GM18505 (cell line): ENCODE data around the gene PHAF1.
A peak's percentile ranks its signal among the peaks of the same experiment; 100 is the strongest.

Experiments used
- ATAC-seq: cut with Tn5 transposase; IDR thresholded peaks from one replicate; pipeline ENCODE4 v1.9.1; 2021; ENCODE audit not compliant: unreplicated experiment
- POLR2A ChIP-seq: IDR thresholded peaks from 4 replicates; pipeline ENCODE4 v1.6.1; 2011; ENCODE audit warnings: borderline replicate concordance; ENCODE audit not compliant: insufficient read depth, insufficient read length; ENCODE audit errors: extremely low read depth

The PHAF1 gene

GRCh38 chr16:67165121-67166078, 55.7 kb downstream of the PHAF1 start:
- no peak for TF ChIP-seq POLR2A
- ATAC-seq: no peak

DNA sequence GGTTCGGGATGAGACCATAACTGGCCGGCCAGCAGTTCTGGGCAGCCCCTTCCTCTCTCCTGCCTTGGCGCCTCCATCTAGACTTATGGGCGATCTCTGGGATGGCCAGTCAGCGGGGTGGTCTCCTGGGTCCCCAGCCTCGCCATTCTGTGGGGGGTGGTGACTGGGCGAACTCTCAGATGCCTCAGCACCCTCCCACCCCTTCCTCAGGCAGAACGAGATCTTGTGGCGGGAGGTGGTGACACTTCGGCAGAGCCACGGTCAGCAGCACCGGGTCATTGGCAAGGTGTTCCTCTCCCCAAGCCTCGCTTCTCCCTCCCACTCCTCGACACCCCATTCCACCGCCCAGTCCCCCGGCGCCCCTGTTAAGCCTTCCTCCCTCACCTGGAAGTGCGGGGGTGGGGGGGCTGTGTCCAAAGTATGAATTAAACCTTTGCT, 56.4 kb downstream of the PHAF1 start:
- ATAC-seq: no peak
- TF ChIP-seq POLR2A: no peak

GRCh38 chr16:67166598-67167168, 56.9 kb downstream of the PHAF1 start:
- ATAC-seq: no peak
- no peak for TF ChIP-seq POLR2A

DNA sequence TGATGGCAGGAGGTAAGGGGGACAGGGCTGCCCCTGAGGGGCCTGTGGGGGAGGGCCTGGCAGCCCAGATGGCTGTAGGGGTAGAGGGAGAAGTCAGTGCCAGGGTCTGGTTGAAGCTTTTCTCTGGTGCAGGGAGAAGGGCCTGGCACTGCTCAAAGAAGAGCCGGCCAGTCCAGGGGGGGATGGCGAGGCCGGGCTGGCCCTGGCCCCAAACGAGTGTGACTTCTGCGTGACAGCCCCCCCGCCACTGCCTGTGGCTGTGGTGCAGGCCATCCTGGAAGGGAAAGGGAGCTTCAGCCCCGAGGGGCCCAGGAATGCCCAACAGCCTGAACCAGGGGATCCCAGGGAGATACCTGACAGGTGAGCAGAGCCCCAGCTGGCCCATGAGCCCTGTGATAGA, 57.8 kb downstream of the PHAF1 start:
- no peak for TF ChIP-seq POLR2A
- ATAC-seq: no peak

DNA sequence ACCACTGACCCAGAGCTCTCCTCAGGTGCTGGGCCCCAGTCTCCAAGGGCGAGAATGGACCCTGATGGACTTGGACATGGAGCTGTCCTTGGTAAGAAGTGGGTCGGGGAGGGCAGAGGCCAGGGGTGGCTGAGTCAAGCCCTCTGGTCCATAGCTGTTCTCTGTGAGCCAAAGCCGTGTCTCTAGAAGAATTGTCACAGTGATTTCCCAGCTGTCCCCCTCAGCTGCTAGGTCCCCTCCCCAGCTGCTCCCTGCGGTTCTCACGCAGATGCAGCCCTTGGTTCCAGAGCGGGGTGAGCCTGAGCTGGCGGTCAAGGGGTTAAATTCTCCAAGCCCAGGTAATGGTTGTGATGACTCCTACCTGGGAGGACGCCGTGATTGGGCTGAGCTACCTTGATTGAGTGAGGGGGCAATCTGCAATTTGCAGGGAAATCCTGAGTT, 59.3 kb downstream of the PHAF1 start:
- ATAC-seq: no peak
- TF ChIP-seq POLR2A: no peak

DNA sequence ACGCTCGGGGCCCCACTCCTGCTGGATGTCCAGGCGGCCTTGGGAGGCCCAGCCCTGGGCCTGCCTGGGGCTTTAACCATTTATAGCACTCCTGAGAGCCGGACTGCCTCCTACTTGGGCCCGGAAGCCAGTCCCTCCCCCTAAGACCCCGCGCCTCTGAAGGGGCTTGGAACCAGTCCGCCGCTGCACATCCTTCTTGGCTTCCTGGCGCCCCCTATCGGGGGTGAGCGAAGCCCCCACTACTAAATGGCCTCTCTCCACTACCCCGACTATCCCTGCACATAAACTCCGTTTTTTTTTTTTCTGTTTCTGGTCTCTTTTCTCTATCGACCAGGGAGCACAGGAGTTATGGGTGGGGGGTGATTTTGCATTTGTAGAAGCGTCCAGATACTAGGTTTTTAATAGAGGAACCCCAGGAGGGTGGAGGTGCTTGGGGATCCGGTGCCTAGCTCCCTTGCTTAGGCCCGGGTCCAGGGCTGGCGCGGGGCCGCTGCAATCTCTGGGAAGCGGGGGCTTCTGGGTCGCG, 60.0 kb downstream of the PHAF1 start:
- ATAC-seq: peak; percentile 10
- no peak for TF ChIP-seq POLR2A

DNA sequence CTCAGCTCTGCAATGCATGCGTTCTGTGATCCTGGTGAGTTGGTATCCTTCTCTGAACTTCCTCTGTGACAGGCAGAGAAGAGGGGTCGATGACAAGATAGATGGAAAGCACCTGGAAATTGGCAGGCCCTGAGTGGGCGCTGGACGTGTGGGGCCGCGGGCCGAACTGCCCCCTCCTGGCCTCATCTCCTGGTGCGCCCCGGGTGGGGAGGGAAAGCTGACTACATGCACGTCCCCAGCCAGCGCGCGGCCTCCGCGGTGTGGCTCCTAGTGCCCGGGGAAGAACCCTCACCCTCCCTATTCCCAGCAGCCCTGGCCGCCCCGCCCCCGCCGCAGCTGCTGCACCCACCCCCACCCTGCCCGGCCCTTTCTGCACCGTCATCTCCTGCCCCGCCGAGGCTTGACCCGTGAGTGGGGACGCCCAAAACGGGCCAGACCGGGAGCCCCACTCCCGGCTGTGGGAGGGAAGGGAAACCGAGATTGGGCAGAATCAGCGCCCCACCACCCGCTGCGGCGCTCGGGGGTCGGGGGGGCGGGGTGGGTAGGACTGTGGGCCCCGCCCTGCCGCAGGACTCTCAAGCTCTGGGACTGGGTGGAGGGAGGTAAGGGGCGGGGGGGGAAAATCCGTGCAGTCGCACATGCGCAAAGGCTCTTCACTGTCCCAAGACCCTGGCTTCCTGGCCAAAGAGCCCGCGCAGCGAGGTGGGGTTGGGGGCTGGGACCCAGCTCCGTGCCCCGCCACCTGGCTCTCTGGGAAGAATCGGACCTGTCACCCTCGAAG, 60.6 kb downstream of the PHAF1 start, which contains the start of gene NOL3:
Gene NOL3 (plus strand): TSS at position 371 of the 781 bp plus-strand sequence.
- ATAC-seq: peak; percentile 39
- no peak for TF ChIP-seq POLR2A

GRCh38 chr16:67170949-67171649, 61.4 kb downstream of the PHAF1 start:
- no peak for ATAC-seq
- no peak for TF ChIP-seq POLR2A

DNA sequence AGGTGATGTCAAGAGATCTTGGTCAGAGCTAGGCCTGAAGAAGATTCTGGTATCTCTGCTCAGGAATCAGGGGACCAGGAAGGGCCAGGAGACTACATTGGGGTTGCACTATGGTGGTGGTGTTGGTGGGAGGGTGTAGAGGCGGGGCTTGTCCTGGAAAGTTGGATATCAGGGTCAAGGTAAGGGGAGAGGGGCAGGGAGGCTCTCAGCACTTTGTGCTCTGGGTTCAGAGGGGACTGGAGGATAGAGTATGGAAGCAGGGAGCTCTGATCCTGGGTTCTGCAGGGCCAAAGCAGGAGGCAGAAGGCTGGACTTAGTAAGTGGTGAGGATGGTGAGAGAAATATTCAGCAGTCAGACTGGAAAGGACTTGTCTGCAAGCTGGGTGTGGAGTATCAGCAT, 63.6 kb downstream of the PHAF1 start:
- TF ChIP-seq POLR2A: no peak
- ATAC-seq: no peak

DNA sequence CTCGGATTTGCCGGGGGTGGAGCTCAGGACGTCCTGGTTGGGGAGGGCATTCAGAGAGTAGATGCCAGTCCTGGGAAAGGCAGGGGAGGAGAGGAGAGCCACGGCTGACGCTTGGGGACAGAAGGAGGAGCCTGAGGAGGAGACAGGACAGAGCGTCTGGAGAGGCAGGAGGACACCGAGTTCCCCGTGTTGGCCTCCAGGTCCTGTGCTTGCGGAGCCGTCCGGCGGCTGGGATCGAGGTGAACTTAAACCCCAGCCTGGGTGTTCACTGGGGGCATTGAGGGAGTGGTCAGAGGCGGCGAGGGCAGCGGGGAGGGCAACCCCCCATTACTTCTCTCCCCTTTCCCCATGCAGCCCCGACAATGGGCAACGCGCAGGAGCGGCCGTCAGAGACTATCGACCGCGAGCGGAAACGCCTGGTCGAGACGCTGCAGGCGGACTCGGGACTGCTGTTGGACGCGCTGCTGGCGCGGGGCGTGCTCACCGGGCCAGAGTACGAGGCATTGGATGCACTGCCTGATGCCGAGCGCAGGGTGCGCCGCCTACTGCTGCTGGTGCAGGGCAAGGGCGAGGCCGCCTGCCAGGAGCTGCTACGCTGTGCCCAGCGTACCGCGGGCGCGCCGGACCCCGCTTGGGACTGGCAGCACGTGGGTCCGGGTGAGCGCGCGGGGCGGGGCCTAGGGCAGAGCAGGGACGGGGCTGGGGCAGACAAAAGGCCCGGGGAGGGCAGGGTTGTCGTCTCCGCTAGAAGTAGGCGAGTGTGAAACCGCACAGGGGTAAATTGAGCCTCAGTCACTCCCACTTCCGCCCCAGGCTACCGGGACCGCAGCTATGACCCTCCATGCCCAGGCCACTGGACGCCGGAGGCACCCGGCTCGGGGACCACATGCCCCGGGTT, 64.3 kb downstream of the PHAF1 start:
- ATAC-seq: no peak
- TF ChIP-seq POLR2A: no peak

GRCh38 chr16:67174706-67175231, 65.0 kb downstream of the PHAF1 start:
- no peak for TF ChIP-seq POLR2A
- no peak for ATAC-seq
